ENCODE data around the gene TATDN2. TPM values are rescaled to one million over a fixed set of nuclear protein-coding genes. Genes with fewer than 3 reads are reported as not detected.

The TATDN2 gene
- total and polyA plus RNA-seq, 8 donors, result 29.1 to 42.1 (median 36.1) TPM

DNA sequence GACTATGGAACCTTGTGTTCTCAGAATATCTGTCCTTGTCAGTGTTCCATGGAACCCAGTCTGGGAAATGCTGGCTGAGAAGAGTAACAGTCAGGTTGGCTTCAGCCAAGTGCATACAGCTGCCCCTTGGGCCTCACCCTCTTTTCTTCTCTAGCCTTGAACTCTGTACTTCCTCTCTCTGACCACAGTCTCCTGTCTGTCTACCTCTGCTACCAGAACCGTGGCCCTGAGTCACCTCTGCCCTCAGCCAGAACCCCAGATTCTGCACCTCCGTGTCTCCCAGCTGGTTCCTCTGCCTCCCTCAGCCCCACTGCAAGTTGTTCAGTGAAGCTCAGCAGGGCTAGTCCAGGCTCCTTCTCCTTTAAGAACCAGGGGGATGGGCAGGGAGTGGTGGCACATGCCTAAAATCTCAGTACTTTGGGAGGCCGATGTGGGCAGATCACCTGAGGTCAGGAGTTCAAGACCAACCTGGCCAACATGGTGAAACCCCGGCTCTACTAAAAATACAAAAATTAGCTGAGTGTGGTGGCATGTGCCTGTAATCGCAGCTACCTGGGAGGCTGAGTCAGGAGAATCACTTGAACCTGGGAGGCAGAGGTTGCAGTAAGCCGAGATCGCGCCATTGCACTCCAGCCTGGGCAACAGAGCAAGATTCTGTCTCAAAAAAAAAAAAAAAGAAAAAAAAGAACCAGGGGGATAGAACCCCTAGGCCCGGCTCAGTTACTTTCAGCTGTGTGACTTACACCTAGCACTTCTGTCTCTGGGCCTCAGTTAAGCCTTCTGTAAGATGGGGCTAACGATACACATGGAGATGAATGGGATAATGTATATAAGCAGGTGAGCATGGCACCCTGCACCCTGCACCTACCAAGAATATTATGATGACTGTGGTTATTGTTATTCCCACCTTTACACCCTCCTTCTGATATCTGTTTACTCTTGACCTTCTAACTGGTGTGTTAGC lies 24.3 kb upstream of the TATDN2 start:
- TF ChIP-seq, protein P1, sequence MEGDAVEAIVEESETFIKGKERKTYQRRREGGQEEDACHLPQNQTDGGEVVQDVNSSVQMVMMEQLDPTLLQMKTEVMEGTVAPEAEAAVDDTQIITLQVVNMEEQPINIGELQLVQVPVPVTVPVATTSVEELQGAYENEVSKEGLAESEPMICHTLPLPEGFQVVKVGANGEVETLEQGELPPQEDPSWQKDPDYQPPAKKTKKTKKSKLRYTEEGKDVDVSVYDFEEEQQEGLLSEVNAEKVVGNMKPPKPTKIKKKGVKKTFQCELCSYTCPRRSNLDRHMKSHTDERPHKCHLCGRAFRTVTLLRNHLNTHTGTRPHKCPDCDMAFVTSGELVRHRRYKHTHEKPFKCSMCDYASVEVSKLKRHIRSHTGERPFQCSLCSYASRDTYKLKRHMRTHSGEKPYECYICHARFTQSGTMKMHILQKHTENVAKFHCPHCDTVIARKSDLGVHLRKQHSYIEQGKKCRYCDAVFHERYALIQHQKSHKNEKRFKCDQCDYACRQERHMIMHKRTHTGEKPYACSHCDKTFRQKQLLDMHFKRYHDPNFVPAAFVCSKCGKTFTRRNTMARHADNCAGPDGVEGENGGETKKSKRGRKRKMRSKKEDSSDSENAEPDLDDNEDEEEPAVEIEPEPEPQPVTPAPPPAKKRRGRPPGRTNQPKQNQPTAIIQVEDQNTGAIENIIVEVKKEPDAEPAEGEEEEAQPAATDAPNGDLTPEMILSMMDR (IDR thresholded peaks at IDR 0.05), result no peak
- ATAC-seq (no peak), DNase-seq (no peak)
- H3K36me3 ChIP-seq, result peaks cover 0 to 66% of the 10 kb centered on the region in 2 donors
- H3K4me3 ChIP-seq, result no peak overlapping the region
- H3K27ac ChIP-seq, result peak overlapping the region in 1 of 2 donors; percentile 74
- intact Hi-C loops (cut with DNase I), result loop anchor here in 1 of 2 donors (10.0 kb wide), 1 partner anchor 59 kb away; the partner anchor contains the start of gene IRAK2
- H3K27me3 ChIP-seq, result no peaks in the 10 kb centered on the region
- H3K4me1 ChIP-seq, result peaks cover 0 to 79% of the 10 kb centered on the region in 2 donors
- no peaks in the 10 kb centered on the region for H3K9me3 ChIP-seq

DNA sequence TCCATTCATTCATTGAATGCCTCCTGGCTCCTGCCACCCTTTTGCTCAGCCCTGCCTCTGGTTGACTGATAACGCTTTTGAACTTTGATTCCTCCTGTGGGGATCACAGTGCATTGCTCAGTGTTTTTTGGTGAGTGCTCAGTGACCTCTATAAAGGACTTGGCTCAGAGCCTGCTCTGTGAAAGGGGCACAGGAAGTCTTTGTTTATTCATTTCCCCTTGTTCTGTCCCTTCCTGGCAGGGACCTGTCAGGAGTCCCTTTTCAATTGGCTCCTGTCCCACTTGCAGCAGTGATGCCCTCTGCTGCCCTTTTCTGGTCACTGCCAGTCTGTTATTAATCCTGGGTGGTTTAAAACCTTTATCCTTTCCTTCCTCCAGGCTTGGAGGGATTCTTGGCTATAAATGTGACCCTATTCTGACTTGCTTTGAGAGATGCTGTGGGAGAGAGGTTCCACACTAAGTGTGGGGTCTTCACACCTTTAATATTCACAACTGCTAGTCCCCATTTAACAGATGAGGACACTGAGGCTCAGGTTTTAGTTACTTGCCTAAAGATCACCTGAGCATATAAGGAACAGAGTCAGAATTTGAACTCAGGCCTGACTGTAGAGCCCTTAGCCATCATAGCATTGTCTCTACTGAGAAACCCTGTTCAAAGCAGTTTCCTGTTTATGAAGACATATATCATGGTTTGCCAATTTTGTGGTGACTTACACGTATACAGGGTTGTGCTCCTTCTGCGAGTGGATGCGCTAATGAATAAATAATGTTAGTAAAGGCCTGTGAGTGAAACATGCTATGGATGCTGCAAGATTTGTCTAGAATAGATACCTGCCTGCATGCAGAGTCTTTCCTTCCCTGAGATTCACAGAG lies 23.2 kb upstream of the TATDN2 start:
- intact Hi-C loops (cut with DNase I), result loop anchor here in 1 of 2 donors (10.0 kb wide), 1 partner anchor 60 kb away; the partner anchor contains the start of gene IRAK2
- Histone ChIP-seq H3K4me3 (no peak overlapping the region), H3K27me3 (no peaks in the 10 kb centered on the region), H3K27ac (peak overlapping the region in 1 of 2 donors; percentile 63), H3K36me3 (peaks cover 0 to 66% of the 10 kb centered on the region in 2 donors), H3K4me1 (peaks cover 0 to 88% of the 10 kb centered on the region in 2 donors), H3K9me3 (no peaks in the 10 kb centered on the region)
- DNase-seq, result peak in 3 of 4 donors; percentile 31 to 69 (median 64)
- TF ChIP-seq, protein P1 (IDR thresholded peaks at IDR 0.05), result peak; percentile 73 to 87
- peak; percentile 91 for ATAC-seq

DNA sequence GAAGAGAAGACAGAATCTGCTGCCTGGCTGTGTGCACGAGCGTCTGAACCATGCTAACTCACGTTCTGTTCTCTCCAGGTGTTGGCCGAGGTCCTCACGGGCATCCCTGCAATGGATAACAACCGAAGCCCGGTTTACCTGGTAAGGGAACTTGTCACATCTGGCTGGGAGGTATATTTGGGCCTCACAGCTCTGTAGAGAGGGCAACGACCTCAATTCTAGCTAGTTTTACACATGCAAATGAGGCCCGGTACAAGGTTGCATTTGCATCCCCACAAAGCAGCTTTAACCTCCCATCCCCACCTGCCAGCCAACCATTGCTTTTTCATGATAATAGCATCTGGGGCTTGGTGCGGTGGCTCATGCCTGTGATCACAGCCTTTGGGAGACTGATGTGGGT lies 22.0 kb upstream of the TATDN2 start:
- Histone ChIP-seq H3K9me3 (no peaks in the 10 kb centered on the region), H3K27me3 (no peaks in the 10 kb centered on the region), H3K4me3 (no peak overlapping the region), H3K27ac (no peak overlapping the region), H3K4me1 (peaks cover 0 to 78% of the 10 kb centered on the region in 2 donors), H3K36me3 (peaks cover 0 to 70% of the 10 kb centered on the region in 2 donors)
- TF ChIP-seq, protein P1 (IDR thresholded peaks at IDR 0.05), result no peak
- DNase-seq (no peak), ATAC-seq (no peak)
- intact Hi-C loops (cut with DNase I), result loop anchor here in 1 of 2 donors (10.0 kb wide), 1 partner anchor 61 kb away; the partner anchor contains the start of gene IRAK2

DNA sequence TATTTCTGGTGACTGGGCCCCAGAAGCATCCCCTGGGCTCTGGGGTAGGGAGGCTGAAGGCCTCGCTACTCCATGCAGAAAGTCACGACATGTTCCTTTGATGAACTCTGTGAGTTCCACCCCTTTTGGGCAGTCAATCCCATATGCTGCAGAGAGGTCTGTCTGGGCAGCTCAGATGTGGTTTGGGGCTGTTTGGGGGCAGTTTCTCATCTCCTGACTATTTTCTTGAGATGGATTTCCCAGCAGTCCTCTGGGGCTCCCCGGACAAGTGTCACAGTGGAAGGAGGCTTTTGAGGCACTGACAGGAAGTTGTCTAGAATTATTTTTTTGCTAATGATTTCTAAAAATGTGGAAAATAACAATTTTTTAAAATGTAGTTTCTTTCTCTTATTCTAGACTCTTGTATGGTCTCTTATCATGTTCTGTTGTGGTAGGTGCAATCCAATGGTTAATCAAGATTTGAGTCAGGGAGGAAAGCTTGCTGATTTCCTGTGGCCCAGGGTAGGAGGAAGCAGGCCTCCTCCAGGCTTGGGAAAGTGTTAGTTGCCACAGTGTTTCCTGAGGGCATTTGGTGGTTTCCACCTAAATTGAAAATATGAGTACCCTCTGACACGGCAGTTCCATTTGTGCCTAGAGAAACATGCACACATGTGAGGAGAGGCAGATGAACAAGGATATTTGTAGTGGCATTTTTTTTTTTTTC lies 19.9 kb upstream of the TATDN2 start:
- H3K4me1 ChIP-seq, result peaks cover 0 to 68% of the 10 kb centered on the region in 2 donors
- peaks cover 0 to 63% of the 10 kb centered on the region in 2 donors for H3K36me3 ChIP-seq
- H3K27me3 ChIP-seq, result no peaks in the 10 kb centered on the region
- no peak for DNase-seq
- intact Hi-C loops (cut with DNase I), result loop anchor here in 1 of 2 donors (10.0 kb wide), 1 partner anchor 64 kb away; the partner anchor contains the start of gene IRAK2
- H3K27ac ChIP-seq, result peak overlapping the region in 1 of 2 donors; percentile 59
- H3K4me3 ChIP-seq, result no peak overlapping the region
- H3K9me3 ChIP-seq, result no peaks in the 10 kb centered on the region
- TF ChIP-seq, protein P1 (IDR thresholded peaks at IDR 0.05), result no peak
- ATAC-seq, result peak; percentile 30

Measured in left lung (tissue), 10 donors.